Measurements from ENCODE around the gene SUCLA2. TPM values are rescaled to one million over a fixed set of nuclear protein-coding genes. Genes with fewer than 3 reads are reported as not detected.

The SUCLA2 gene
- total RNA-seq, 1 experiment from 2014 or later: 39.1 TPM

DNA sequence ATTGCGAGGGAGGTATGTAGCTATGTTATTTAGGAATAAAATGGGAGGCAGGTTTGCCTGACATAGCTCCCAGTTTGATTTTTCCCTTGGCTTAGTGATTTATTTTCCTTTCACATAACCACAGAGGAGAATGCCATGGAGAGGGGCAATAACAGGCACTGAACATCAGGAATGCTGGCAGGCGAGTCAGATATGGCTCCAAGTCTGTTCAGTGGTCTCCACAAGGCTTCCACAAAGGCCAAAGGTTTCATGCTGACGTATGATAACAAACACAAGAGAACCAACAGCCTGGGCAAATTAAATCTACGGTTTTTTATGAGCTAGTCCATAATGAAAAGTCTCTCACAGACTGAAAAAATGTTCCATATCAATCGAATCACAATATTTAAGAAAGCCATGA is 66.7 kb downstream of the SUCLA2 start:
- Histone ChIP-seq H2AFZ (ENCODE audit: low read depth, low read length, poor library complexity, severe bottlenecking) (no peak overlapping the region), H3K9me3 (ENCODE audit: control insufficient read depth in 1 of 2, insufficient read depth in 1 of 2, low read depth in 1 of 2, low read length in 2 of 2) (no peaks in the 10 kb centered on the region), H3K9ac (ENCODE audit: low read length) (no peak overlapping the region), H3K36me3 (ENCODE audit: control insufficient read depth in 1 of 2, insufficient read depth in 2 of 2, low read length in 2 of 2) (no peaks in the 10 kb centered on the region), H4K20me1 (ENCODE audit: insufficient read depth) (no peaks in the 10 kb centered on the region), H3K79me2 (ENCODE audit: insufficient read depth, low read length) (no peaks in the 10 kb centered on the region), H3K4me3 (replicated peaks in 1 of 2; ENCODE audit: low read depth in 1 of 2, low read length in 2 of 2) (no peak overlapping the region), H3K9me2 (ENCODE audit: insufficient read depth) (no peaks in the 10 kb centered on the region), H3K4me2 (ENCODE audit: low read length) (no peak overlapping the region), H3K27me3 (ENCODE audit: insufficient read depth, low read length) (no peaks in the 10 kb centered on the region), H3K27ac (ENCODE audit: low read depth, low read length) (no peak overlapping the region), H3K4me1 (ENCODE audit: control insufficient read depth in 1 of 2, insufficient read depth in 2 of 2, low read length in 2 of 2) (no peaks in the 10 kb centered on the region)
- BruUV-seq (replicated peaks): no TSS peak
- ATAC-seq: no peak
- ChIA-PET CTCF (no interaction called here), RAD21 (ENCODE audit: low non-redundant PET in 1 of 2, low total read pairs in 2 of 2, uncharacterized antibody in 2 of 2, unreplicated experiment in 2 of 2) (no interaction called here), POLR2A (no interaction called here)
- intact Hi-C loops (cut with micrococcal nuclease): no loop called here
- TF ChIP-seq SP1 (IDR thresholded peaks at IDR 0.05; ENCODE audit: low read depth) (no peak), SIN3A (IDR thresholded peaks at IDR 0.05; ENCODE audit: low read depth) (no peak), EGR1 (IDR thresholded peaks at IDR 0.05; ENCODE audit: low read depth) (no peak), CBX3 (IDR thresholded peaks at IDR 0.05; ENCODE audit: low read depth) (no peak), FOSL1 (IDR thresholded peaks at IDR 0.05; ENCODE audit: low read depth) (no peak), RAD21 (IDR thresholded peaks at IDR 0.05; ENCODE audit: low read depth) (no peak), ELF1 (IDR thresholded peaks at IDR 0.05; ENCODE audit: borderline replicate concordance, low read depth) (no peak), POLR2AphosphoS5 (IDR thresholded peaks at IDR 0.05; ENCODE audit: low read depth, low read length) (no peak), YY1 (IDR thresholded peaks at IDR 0.05; ENCODE audit: extremely low read depth, insufficient replicate concordance, low read depth, low read length) (no peak), SRF (IDR thresholded peaks at IDR 0.05; ENCODE audit: low read depth) (no peak), EZH2phosphoT487 (IDR thresholded peaks at IDR 0.05; ENCODE audit: borderline replicate concordance) (no peak), CEBPB (IDR thresholded peaks at IDR 0.05; ENCODE audit: low read depth) (no peak), ZFX (IDR thresholded peaks at IDR 0.05) (no peak), ZNF274 (IDR thresholded peaks at IDR 0.05; ENCODE audit: low read depth, low read length) (no peak), POLR2A (IDR thresholded peaks at IDR 0.05; ENCODE audit: borderline replicate concordance, extremely low read depth, insufficient read depth, insufficient read length) (no peak), EZH2 (IDR thresholded peaks at IDR 0.05) (no peak)
- TF ChIP-seq, protein P1, sequence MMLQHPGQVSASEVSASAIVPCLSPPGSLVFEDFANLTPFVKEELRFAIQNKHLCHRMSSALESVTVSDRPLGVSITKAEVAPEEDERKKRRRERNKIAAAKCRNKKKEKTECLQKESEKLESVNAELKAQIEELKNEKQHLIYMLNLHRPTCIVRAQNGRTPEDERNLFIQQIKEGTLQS (IDR thresholded peaks at IDR 0.05): no peak
- TF ChIP-seq, protein P2, sequence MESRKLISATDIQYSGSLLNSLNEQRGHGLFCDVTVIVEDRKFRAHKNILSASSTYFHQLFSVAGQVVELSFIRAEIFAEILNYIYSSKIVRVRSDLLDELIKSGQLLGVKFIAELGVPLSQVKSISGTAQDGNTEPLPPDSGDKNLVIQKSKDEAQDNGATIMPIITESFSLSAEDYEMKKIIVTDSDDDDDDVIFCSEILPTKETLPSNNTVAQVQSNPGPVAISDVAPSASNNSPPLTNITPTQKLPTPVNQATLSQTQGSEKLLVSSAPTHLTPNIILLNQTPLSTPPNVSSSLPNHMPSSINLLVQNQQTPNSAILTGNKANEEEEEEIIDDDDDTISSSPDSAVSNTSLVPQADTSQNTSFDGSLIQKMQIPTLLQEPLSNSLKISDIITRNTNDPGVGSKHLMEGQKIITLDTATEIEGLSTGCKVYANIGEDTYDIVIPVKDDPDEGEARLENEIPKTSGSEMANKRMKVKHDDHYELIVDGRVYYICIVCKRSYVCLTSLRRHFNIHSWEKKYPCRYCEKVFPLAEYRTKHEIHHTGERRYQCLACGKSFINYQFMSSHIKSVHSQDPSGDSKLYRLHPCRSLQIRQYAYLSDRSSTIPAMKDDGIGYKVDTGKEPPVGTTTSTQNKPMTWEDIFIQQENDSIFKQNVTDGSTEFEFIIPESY (IDR thresholded peaks at IDR 0.05; ENCODE audit: extremely low read depth, insufficient replicate concordance, low read length): no peak
- TF ChIP-seq, protein P3, sequence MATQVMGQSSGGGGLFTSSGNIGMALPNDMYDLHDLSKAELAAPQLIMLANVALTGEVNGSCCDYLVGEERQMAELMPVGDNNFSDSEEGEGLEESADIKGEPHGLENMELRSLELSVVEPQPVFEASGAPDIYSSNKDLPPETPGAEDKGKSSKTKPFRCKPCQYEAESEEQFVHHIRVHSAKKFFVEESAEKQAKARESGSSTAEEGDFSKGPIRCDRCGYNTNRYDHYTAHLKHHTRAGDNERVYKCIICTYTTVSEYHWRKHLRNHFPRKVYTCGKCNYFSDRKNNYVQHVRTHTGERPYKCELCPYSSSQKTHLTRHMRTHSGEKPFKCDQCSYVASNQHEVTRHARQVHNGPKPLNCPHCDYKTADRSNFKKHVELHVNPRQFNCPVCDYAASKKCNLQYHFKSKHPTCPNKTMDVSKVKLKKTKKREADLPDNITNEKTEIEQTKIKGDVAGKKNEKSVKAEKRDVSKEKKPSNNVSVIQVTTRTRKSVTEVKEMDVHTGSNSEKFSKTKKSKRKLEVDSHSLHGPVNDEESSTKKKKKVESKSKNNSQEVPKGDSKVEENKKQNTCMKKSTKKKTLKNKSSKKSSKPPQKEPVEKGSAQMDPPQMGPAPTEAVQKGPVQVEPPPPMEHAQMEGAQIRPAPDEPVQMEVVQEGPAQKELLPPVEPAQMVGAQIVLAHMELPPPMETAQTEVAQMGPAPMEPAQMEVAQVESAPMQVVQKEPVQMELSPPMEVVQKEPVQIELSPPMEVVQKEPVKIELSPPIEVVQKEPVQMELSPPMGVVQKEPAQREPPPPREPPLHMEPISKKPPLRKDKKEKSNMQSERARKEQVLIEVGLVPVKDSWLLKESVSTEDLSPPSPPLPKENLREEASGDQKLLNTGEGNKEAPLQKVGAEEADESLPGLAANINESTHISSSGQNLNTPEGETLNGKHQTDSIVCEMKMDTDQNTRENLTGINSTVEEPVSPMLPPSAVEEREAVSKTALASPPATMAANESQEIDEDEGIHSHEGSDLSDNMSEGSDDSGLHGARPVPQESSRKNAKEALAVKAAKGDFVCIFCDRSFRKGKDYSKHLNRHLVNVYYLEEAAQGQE (IDR thresholded peaks at IDR 0.05; ENCODE audit: low read depth): no peak
- TF ChIP-seq, protein P4, sequence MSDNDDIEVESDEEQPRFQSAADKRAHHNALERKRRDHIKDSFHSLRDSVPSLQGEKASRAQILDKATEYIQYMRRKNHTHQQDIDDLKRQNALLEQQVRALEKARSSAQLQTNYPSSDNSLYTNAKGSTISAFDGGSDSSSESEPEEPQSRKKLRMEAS (IDR thresholded peaks at IDR 0.05): no peak
- DNase-seq (ENCODE audit: low read depth, low spot score): no peak
